Mesodermal cell (in vitro differentiated cells): ENCODE results near the gene SSBP2.

Experiments
- H3K27ac ChIP-seq: 2 replicates; pipeline ENCODE4 v1.7.0; 2013; ENCODE audit warnings: mild to moderate bottlenecking, low read depth, low read length, moderate library complexity; ENCODE audit not compliant: severe bottlenecking
- H3K36me3 ChIP-seq: 2 replicates; pipeline ENCODE4 v1.7.1; 2013; ENCODE audit warnings: mild to moderate bottlenecking, low read length, moderate library complexity; ENCODE audit not compliant: control insufficient read depth, insufficient read depth
- H3K4me1 ChIP-seq: one replicate; pipeline ENCODE4 v1.7.1; 2013; ENCODE audit warnings: mild to moderate bottlenecking, low read length; ENCODE audit not compliant: insufficient read depth, control insufficient read depth, poor library complexity, severe bottlenecking
- H3K4me3 ChIP-seq: 2 replicates; pipeline ENCODE4 v1.7.0; 2013; ENCODE audit warnings: low read length, control low read depth, mild to moderate bottlenecking; ENCODE audit not compliant: insufficient read depth, poor library complexity, severe bottlenecking; ENCODE audit errors: extremely low read depth
- H3K9me3 ChIP-seq: 2 replicates; pipeline ENCODE4 v1.7.1; 2013; ENCODE audit warnings: mild to moderate bottlenecking, low read length, moderate library complexity; ENCODE audit not compliant: control insufficient read depth
- WGBS, 2 experiments: methylation state at CpG; one replicate each; pipeline ENCODE4 v1.1.5; 2013; ENCODE audit warnings: missing lambda C conversion rate in 2 of 2; ENCODE audit not compliant: insufficient coverage in 2 of 2; 5-methylcytosine and 5-hydroxymethylcytosine counted together

The SSBP2 gene

DNA sequence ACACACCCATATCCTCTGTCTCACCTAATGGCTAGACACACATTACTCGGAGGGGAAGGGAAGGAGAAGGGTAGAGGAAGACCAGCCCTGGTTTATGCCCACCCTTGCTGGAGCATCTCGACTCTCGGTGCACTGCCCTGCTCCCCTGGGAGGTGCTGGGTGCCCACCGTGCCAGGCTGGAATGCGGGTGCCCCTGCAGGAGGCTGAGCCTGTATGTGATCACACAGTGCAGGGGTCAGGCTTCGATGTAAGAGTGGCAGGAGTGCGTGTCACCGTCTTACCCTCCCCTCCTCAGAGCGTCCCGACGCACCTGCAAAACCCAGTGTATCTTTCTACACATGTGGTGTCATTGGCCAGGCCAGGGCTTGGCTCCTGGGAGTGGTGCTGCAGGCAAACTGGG is 349.6 kb downstream of the SSBP2 start:
- Histone ChIP-seq H3K4me1 (no peaks in the 10 kb centered on the region), H3K36me3 (no peaks in the 10 kb centered on the region), H3K4me3 (no peak overlapping the region), H3K9me3 (no peaks in the 10 kb centered on the region), H3K27ac (no peak overlapping the region)
- WGBS, 2 experiments: 93 to 97% methylated on average over 4 to 8 of the region's 11 CpGs

DNA sequence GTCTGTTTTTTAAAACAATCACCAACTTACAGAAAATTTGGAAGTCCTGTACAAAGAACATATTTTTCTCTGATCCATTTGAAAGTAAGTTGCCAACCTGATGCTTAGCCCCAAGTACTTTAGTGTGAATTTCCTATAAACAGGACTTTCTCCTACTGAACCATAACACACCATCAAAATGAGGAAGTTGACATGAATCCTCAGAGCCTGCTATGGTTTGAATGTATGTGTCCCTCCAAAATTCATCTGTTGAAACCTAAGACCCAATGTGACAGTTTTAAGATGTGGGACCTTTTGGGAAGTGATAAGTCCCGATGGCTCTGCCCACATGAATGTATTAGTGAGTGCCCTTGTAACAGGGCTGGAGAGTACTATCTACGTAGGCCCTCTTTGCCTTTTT is 350.5 kb downstream of the SSBP2 start:
- Histone ChIP-seq H3K36me3 (no peaks in the 10 kb centered on the region), H3K4me3 (no peak overlapping the region), H3K9me3 (peaks cover under 1% of the 10 kb centered on the region), H3K4me1 (no peaks in the 10 kb centered on the region), H3K27ac (no peak overlapping the region)
- 89 to 100% methylated on average over 1 to 2 of the region's 2 CpGs for WGBS, 2 experiments

DNA sequence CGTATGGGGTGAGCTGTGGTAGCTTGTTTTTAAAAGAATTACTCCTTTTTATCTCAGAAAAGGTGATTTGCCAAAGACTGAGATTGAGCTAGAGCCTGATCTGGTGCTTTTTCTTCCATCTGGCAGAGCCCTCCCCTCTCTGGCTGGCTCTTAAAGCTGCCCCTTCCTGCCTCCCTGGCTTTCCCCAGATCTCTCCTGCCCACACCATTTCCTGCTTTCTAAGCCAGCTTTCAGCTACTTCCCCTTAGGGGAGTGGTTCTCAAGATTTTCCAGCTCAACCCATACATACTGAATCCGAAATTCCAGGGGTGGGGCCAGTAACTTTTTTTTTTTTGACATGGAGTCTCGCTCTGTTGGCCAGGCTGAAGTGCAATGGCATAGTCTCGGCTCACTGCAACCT is 352.2 kb downstream of the SSBP2 start:
- H3K36me3 ChIP-seq: no peaks in the 10 kb centered on the region
- H3K27ac ChIP-seq: no peak overlapping the region
- 74 to 90% methylated on average over 3 of the region's 4 CpGs for WGBS, 2 experiments
- H3K4me1 ChIP-seq: no peaks in the 10 kb centered on the region
- no peak overlapping the region for H3K4me3 ChIP-seq
- peaks cover 4% of the 10 kb centered on the region for H3K9me3 ChIP-seq

DNA sequence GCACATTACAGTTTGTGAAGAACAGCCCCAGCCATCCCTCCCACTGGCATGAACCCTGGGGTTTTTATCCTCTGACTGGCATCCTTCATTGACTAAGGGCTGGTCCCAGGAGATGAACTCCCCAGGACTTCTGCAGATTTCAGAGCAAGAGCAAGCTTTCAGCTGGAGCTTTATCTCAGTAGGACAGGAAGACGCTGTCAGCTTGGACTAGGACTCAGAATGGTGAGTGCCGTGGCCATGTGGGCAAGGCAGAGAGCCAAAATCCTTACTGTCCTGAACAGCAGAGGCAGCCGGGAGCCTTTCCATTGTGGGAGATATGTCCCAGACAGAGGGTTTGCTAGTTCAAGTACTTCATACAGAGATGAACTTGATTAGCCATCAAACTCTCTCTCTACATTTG is 353.7 kb downstream of the SSBP2 start:
- 55 to 74% methylated on average over 3 of the region's 3 CpGs for WGBS, 2 experiments
- Histone ChIP-seq H3K4me1 (no peaks in the 10 kb centered on the region), H3K4me3 (no peak overlapping the region), H3K9me3 (peaks cover 4% of the 10 kb centered on the region), H3K27ac (no peak overlapping the region), H3K36me3 (no peaks in the 10 kb centered on the region)

DNA sequence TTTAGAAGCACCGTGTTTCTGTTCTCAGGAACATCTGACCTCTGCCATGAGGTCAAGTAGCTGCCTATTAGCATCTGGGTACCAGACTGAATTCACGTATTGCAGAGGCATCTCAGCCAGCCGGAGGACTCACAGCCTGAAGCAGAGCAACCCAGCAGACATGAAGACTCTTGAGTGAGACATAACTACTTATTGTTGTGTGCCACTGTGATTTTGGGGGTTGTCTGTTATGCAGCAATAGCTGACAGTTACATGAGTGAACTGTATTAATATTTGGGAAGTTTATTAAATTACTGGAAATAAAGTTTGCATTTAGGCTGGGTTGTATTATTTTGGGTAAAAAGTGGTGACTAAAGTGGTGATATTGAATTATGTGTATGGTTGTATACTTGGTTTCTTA is 355.6 kb downstream of the SSBP2 start:
- Histone ChIP-seq H3K4me1 (no peaks in the 10 kb centered on the region), H3K36me3 (no peaks in the 10 kb centered on the region), H3K27ac (no peak overlapping the region), H3K9me3 (peaks cover 4% of the 10 kb centered on the region), H3K4me3 (no peak overlapping the region)
- 72 to 87% methylated on average over 3 of the region's 3 CpGs for WGBS, 2 experiments

DNA sequence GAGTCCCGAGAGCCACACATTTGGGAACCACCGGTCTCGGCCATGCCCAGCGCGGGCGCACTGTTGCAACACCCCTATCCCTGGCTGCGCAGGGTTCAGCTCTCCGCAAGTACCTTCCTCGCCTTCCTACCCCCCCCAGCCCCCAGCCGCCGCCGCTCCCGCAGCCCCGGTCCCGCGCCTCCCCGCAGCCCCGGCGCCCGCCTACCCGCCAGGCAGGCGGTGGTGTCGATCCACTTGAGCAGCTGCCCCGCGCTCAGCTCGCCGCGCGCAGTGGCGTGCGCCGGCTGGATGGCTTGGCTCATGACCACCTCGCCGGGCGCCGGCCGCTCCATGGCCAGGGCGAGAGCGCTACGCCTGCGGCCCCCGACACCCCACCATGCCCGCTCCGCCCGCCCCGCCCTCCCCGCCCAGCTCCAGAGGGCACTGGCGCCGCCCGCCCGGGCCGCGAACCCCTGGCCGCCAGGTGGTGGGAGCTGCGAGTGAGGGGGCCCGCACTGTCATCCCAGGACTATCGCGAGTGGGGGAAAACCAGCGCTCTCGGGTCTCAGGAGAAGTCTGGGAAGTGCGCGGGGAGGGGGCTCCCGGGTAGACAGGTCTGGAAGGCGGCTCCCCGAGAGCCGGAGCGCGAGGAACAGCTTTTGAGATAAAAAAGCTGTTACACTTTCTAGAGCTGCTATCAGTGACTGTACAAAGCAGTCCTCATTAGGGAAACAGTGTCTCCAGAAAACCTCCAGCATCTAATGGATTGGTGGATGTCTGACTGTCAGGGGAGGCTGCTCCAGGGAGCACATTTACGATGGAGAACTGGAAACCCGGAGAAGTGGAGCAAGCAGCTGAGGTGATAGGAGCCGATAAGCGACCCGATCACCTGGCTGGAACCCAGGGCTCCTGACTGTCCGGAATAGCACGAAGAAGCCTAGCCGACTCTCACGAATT is 356.8 kb downstream of the SSBP2 start, which contains the start of gene ACOT12:
ACOT12 (minus strand) TSS at position 352 of the 936 bp plus-strand sequence; CDS start at position 332, 20 bp downstream.
- Histone ChIP-seq H3K4me3 (peak within 1 kb of the TSS; percentile 37), H3K36me3 (no peaks in the 10 kb centered on the region), H3K9me3 (peaks cover 4% of the 10 kb centered on the region), H3K4me1 (no peaks in the 10 kb centered on the region), H3K27ac (no peak within 1 kb of the TSS)
- 15 to 17% methylated on average over 45 to 51 of the region's 77 CpGs for WGBS, 2 experiments

DNA sequence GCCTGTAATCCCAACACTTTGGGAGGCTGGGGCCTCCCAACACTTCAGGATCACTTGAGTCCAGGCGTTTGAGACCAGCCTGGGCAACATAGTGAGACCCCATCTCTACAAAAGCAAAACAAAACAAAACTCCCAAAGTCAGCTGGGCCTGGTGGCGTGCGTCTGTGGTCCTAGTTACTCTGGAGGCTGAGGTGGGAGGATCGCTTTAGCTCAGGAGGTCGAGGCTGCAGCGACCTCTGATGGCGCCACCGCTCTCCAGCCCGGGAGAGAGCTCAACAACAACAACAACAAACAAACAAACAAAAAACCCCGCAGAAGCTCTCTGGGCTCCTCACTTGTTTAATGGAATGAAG is 357.5 kb downstream of the SSBP2 start:
- Histone ChIP-seq H3K9me3 (peaks cover 4% of the 10 kb centered on the region), H3K36me3 (no peaks in the 10 kb centered on the region), H3K4me1 (no peaks in the 10 kb centered on the region), H3K27ac (no peak overlapping the region), H3K4me3 (peak overlapping the region; percentile 37)
- 43 to 68% methylated on average over 4 to 7 of the region's 10 CpGs for WGBS, 2 experiments

DNA sequence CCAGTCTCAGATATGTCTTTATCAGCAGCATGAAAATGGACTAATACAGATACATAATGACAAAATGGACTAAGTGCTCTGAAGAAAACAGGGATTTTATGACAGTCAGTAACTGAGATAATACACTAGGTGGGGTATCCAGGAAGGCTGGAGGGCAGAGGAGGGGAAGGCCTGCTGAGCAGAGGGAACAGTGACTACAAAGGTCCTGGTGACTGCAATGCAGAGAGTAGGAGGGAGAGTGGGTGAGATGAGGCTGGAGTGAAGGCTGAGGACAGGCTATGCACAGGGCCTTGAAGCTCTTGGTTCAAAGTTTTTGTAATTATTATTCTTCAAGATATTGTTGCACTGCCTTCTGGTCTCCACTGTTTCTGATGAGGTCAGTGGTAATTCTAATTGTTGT is 361.9 kb downstream of the SSBP2 start:
- Histone ChIP-seq H3K27ac (no peak overlapping the region), H3K9me3 (no peaks in the 10 kb centered on the region), H3K36me3 (no peaks in the 10 kb centered on the region), H3K4me1 (no peaks in the 10 kb centered on the region), H3K4me3 (no peak overlapping the region)

DNA sequence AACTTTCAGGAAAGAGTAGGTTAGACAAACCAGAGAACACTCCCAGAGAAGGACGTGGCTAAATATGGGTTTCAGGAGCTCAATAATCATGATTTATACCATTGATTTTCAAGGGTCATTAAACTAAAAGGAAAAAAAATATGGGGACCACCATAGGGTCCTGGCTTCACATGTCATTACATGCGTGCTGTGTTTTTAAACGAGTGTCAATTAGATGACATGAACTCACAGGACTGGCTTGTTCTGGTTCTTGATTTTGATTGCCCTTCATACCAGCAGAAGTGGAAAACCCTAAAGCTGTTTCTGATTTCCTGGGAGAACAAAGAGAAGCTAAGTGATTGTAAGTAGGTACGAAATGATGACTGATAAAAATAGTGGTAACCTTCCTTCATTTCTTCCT is 362.7 kb downstream of the SSBP2 start:
- Histone ChIP-seq H3K27ac (no peak overlapping the region), H3K4me3 (no peak overlapping the region)
- WGBS, 2 experiments: 90 to 94% methylated on average over 2 of the region's 4 CpGs

DNA sequence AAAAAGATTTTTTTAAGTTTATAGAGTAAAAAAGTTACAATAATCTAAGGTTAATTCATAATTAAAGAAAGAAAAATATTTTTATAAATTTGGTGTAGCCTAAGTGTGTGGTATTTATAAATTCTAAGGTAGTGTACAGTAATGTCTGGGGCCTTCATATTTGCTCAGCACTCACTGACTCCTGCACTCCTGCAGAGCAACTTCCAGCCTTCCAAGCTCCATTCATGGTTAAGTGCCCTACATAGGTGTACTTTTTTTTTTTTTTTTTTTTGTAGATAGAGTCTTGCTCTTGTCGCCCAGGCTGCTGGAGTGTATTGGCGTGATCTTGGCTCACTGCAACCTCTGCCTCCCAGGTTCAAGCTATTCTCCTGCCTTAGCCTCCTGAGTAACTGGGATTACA is 367.0 kb downstream of the SSBP2 start:
- Histone ChIP-seq H3K9me3 (no peaks in the 10 kb centered on the region), H3K4me3 (no peak overlapping the region), H3K27ac (no peak overlapping the region), H3K36me3 (no peaks in the 10 kb centered on the region), H3K4me1 (no peaks in the 10 kb centered on the region)
- 100% methylated on average over 1 to 2 of the region's 2 CpGs for WGBS, 2 experiments

More for the DNA sequence above, 362.7 kb downstream of the SSBP2 start:
- no peaks in the 10 kb centered on the region for H3K4me1 ChIP-seq
- H3K9me3 ChIP-seq: no peaks in the 10 kb centered on the region
- no peaks in the 10 kb centered on the region for H3K36me3 ChIP-seq

DNA sequence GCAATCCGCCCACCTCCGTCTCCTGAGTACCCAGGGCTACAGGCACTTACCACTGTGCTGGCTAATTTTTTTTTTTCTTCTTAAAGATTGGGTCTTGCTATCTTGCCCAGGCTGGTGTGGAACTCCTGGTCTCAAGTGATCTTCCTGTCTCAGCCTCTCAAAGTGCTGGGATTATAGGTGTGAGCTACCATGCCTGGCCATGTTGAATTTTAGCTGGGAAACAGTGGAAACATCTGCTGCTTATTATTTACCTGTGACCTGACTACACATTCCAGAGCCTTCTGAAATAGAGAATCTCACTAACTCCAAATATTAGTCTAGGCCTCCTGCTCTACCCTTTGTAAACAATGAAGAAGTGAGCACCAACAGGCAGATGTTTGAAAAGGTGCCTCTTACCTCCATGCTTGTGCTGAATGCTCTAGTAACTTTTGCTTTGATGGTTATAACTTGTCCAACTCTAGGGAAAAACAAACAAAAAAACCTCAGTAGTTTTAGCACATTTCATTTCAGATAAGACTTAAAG is 379.5 kb downstream of the SSBP2 start:
- H3K4me3 ChIP-seq: no peak overlapping the region

More for the DNA sequence above, 379.5 kb downstream of the SSBP2 start:
- H3K4me1 ChIP-seq: no peaks in the 10 kb centered on the region
- H3K36me3 ChIP-seq: no peaks in the 10 kb centered on the region
- 100% methylated on average over 2 of the region's 2 CpGs; no CpG with 5 or more reads in 1 of the 2 experiments for WGBS, 2 experiments
- no peak overlapping the region for H3K27ac ChIP-seq
- H3K9me3 ChIP-seq: no peaks in the 10 kb centered on the region
